GM12873 (cell line): ENCODE data around the gene AMBRA1.

Experiments used
- TF ChIP-seq, protein P1 (sequence below): IDR thresholded peaks from 2 replicates; pipeline ENCODE4 v1.5.1; 2012; ENCODE audit warnings: low read depth, mild to moderate bottlenecking, moderate library complexity, low read length, control low read depth; ENCODE audit not compliant: insufficient read depth; ENCODE audit errors: missing control alignments

The AMBRA1 gene

DNA sequence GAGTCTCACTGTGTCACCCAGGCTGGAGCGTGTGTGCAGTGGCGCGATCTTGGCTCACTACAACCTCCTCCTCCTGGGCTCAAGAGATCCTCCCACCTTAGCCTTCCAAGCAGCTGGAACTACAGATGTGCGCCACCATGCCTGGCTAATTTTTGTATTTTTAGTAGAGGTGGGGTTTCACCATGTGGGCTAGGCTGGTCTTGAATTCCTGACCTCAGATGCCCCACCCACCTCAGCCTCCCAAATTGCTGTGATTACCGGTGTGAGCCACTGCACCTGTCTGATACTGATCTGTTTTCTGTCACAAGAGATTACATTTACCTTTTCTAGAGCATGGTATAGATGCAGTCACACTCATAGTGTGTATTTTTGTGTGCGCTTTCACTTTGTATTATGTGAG is 35.1 kb upstream of the AMBRA1 start:
- TF ChIP-seq, protein P1, sequence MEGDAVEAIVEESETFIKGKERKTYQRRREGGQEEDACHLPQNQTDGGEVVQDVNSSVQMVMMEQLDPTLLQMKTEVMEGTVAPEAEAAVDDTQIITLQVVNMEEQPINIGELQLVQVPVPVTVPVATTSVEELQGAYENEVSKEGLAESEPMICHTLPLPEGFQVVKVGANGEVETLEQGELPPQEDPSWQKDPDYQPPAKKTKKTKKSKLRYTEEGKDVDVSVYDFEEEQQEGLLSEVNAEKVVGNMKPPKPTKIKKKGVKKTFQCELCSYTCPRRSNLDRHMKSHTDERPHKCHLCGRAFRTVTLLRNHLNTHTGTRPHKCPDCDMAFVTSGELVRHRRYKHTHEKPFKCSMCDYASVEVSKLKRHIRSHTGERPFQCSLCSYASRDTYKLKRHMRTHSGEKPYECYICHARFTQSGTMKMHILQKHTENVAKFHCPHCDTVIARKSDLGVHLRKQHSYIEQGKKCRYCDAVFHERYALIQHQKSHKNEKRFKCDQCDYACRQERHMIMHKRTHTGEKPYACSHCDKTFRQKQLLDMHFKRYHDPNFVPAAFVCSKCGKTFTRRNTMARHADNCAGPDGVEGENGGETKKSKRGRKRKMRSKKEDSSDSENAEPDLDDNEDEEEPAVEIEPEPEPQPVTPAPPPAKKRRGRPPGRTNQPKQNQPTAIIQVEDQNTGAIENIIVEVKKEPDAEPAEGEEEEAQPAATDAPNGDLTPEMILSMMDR: no peak

- TF ChIP-seq, protein P1: no peak
These were observed 31.6 kb upstream of the AMBRA1 start for GRCh38 chr11:46625406-46625805.

GRCh38 chr11:46618837-46619236 is 25.0 kb upstream of the AMBRA1 start:
- TF ChIP-seq, protein P1: no peak

GRCh38 chr11:46617972-46618314 is 24.1 kb upstream of the AMBRA1 start:
- TF ChIP-seq, protein P1: no peak

DNA sequence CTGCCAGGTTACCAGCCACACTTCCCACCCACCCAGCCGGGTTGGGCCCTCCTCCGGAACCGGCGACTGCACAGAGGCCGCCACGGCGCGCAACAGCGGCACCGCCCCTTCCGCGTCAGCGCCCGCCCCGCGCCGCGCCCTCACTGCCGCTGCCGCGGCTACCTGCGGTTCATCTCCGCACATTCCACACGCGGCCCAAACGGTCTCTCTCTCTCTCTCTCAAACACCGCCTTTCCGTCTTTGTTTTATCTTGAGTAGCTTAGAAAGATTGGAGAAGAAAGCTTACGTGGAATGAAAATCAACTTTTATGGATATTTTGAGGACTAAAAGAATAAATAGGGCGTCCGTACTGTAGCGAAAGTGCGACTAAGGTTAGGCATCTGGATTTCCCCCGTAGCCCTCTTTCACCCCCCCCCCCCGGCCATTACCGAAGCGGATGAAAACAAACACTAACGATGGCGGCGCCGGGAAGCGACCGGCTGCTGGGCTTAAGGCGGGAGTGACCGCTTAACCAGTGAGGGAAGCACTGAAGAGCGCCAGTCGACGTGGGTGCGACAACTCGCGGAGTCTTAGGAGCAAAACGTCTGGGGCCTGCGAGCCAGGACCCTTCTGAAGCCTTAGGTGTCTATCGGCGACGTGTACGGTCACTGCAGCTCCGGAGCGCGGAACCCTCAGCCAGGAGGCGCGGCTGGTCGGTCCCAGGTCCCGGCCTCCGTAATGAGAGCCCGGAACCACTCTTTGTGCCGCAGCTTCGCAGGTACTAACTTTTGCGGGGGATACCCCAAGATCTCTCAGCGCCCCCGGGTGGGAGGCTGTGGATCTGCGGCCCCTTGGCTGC is 23.5 kb upstream of the AMBRA1 start, which contains the start of the genes ATG13 and HARBI1:
ATG13 (plus strand) TSS at position 420 of the 838 bp plus-strand sequence. CDS start 26,739 bp downstream, outside the sequence.
HARBI1 (minus strand) TSS at position 94 of the 838 bp plus-strand sequence. CDS start 990 bp downstream, outside the sequence.
- TF ChIP-seq, protein P1: peak; percentile 89

GRCh38 chr11:46616551-46617133 is 22.8 kb upstream of the AMBRA1 start:
- TF ChIP-seq, protein P1: no peak

- TF ChIP-seq, protein P1: no peak
These were observed 21.9 kb upstream of the AMBRA1 start for GRCh38 chr11:46615756-46616155.
